NCI-H128 (cell line): ENCODE data around the gene MAD1L1.
"Not testable (repeated sequence)": the region's sequence is repeated elsewhere in the genome, so short reads cannot be mapped to it uniquely, and the experiment has no call there.

ENCODE experiments used
- DNase-seq: peaks from one replicate; lab custom pipeline; 2025; ENCODE audit not compliant: unreplicated experiment; lab: John Stamatoyannopoulos, UW

MAD1L1 gene

DNA sequence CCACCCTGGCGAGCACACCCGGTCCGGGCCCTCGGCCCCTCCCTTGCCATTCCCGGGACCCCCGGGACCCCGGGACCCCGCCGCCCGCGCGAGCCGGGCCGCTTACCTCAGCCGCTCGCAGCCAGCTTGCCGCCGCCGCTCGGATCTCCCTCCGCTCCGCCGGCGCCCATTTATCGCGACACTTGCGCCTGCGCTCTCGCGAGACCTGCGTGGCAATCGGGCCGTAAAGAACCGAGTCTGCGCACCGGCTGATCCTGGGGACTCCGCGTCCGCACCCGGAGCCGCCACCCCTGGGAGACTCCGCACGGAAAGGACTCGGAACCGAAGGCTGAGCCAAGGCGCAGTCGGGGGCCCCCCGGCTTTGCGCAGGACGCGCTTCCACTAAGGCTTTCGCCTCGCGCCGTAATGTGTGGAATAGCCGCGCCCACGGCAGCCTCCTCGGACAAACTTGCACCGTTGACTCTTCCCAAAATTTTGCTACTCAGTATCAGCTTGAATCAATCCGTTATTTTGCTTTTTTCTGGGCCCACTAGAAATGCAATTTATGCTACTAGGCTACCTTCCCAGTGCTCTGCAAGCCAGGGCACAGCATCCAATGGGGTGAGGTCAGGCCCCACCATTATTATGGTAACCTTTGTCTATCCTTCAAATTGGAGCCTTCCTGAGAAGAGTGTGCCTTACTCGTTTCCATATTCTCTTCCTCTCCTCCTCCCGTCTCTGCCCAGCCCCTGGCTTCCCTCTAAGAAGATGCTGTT, at the start of gene MAD1L1:
TSS of gene MAD1L1 (minus strand) at position 180 of the 755 bp plus-strand sequence. CDS start 2,812 bp downstream, outside the sequence.
- DNase-seq: peak; percentile 62

DNA sequence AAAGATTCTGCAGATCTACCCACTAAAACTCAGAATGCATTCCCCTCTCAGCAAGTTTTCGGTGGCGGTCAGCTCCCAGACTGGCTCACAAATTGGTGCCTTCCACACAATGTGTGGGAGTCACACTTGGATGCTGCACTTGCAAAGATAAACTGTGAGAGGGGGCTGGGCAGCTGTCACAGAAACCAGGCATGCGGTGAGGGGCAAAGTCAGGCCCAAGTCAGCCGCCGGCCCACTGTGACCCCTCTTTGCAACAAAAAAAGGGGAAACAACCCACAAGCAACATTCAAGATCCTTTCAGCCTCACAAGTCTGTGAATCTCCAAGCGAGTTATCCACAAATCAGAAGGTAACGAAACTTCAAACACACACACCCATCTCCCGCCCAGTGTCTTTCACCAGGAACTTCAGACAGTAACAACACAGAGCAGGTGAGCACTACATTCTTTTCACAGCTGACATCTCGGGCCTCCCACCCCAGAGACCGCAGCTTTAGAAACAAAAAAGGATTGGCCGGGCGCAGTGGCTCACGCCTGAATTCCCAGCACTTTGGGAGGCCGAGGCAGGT, 49.5 kb upstream of the MAD1L1 start:
- no peak for DNase-seq

DNA sequence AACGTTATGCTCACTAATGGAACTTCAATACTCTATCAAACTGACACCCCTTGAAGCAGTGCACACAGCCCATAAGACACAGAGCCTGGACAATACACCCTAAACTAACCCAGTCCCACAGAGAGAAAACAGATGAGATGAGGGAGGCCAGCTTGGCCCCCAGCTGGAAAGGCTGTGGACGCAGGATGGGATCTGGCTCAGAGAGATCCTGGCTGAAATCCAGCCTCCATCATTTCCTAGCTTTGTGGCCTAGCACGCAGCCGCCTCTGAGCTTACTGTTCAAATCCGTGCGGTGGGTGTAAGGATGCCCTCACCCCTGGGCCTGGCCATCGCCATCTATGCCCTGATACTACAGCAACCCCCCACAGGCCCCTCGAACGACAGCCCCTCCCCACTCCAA, 48.8 kb upstream of the MAD1L1 start:
- no peak for DNase-seq

DNA sequence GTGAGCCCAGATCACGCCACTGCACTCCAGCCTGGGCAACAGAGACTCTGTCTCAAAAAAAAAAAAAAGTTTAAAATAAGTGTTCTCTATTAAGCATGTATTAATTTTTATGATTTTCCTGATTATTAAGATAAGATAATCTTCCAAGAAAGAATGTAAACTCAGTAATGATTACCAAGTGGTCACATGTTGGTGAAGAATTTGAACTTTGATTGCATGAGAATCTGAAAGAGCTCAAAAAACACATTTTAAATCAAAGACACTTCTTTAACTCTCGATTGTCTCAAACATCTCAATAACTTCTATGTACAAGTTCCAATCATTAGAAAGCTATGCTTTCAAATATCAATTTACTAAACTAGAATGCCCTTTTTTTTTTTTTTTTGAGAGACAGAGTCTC, 47.7 kb upstream of the MAD1L1 start:
- DNase-seq: no peak

DNA sequence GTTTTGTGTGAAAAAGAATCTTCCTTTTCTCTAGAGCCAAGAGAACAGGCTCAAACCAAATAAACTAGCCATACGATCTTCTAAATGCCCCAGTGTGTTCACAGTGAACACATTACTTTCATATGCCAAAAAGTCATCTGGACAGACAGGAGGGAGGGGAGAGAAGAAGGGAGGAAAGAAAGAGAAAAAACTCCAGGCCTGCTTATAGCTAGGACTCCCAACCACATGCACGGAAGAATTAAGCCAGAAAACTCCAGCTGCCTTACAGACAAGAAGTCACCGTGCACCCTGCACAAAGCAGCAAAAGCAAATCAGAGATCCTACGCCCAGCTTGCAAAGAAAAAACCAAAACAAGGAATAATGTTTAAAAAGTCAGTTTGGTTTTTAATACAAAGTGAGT, 47.2 kb upstream of the MAD1L1 start:
- DNase-seq: no peak

DNA sequence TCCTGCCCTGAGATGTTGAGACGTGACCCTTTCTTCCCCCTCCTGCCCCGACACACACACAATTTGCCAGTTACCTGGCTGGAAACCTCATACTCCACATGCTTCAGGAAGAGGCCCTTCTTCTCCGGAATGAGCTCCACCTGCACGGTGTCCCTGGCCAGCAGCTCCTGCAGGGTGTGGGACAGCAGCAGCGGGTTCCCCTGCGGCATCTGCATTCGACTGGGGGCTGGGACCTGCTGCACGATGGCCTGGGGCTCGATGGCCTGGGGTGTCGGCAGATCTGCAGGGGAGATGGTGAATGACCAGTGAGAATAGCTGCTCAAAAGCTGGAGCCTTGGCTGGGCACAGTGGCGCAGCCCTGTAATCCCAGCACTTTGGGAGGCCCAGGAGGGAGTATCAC, 45.3 kb upstream of the MAD1L1 start:
- no peak for DNase-seq

DNA sequence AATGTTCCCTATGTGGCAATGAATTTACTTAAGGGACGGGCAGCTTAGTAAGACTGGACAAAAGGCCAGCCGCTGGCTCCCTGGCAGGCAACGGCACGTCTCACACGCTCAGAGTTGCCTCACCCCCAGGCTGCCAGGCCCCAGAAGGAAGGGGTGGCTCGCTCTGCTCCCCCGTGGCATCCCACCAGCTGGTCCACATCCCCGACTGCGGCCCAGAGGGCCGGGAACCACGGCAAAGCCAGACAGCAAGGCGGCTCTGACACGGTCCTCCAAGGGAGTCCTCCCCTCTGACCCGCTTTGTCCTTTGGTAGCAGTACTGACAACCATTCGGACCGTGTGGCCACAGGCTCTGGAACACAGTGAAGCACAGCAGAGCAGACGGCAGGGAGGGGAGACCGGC, 43.4 kb upstream of the MAD1L1 start:
- no peak for DNase-seq

DNA sequence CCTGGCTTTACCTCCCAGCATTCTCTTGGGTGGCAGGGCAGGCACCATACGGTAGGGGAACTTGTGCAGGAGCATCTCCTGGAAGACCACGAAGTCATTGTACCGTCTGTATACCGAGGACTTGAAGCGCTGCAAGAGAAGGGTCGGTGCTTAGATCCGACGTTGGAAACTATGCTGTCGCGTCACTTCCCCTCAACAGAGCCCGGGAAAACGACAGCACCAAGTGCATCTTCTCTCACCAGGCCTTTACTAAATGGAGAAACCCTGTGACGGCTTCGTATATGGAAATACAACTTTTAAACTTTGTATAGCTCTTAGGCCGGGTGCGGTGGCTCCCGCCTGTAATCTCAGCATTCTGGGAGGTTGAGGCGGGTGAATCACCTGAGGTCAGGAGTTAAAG, 42.4 kb upstream of the MAD1L1 start:
- no peak for DNase-seq

DNA sequence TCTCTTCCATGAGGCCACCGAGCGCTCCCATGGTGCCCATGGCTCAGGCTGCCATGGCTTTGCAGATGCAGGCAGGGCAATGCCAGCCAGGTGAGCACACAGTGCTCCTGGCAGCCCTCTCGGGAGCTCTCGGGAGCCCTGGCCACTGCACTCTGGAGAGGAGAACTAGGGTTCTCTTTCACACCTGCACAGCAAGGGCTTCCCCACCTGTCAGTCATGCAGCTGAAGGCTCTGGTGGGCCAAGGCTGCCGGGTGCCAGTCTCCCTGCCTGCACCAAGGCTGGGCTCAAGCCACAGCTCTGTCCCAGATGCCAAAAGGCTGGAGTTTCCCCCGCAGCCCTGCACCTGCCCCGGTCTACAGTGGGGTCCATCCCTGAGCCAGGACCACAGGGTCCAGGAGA, 41.9 kb upstream of the MAD1L1 start:
- no peak for DNase-seq

DNA sequence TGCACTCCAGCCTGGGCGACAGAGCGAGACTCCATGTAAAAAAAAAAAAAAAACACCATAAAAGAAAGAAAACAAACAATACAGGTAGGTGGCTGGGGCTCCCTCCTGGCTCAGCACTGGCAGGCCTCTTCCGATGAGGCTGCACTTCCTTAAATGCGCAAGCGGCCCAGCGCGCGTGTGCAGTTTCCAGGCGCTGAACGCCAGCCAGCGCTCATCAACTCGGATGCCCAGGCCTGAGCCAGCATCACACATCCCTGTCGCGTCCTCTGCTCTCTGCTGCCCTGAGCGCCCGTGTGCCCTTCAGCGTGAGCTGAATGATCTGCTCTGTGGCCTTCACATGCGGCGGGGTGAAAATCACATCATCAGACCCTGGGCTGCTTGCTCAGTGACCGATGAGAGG, 41.1 kb upstream of the MAD1L1 start:
- no peak for DNase-seq

DNA sequence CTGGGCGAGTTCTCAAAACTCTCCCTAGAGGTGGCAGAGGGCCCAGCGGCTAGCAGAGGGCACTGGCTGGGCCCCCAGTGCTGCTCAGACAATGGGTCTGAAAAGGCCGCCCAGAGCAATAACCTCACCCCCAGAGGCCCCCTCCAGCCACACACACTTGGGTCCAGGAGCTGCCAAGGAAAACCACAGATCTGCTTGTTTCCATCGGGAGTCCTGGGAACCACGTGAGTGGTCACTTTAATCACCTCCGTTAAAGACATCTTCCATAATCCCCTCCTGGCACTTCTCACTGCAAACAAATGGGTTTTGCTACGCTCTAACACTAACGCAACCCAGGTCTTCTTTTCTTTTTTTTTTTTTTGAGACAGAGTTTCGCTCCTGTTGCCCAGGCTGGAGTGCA, 39.3 kb upstream of the MAD1L1 start:
- no peak for DNase-seq

DNA sequence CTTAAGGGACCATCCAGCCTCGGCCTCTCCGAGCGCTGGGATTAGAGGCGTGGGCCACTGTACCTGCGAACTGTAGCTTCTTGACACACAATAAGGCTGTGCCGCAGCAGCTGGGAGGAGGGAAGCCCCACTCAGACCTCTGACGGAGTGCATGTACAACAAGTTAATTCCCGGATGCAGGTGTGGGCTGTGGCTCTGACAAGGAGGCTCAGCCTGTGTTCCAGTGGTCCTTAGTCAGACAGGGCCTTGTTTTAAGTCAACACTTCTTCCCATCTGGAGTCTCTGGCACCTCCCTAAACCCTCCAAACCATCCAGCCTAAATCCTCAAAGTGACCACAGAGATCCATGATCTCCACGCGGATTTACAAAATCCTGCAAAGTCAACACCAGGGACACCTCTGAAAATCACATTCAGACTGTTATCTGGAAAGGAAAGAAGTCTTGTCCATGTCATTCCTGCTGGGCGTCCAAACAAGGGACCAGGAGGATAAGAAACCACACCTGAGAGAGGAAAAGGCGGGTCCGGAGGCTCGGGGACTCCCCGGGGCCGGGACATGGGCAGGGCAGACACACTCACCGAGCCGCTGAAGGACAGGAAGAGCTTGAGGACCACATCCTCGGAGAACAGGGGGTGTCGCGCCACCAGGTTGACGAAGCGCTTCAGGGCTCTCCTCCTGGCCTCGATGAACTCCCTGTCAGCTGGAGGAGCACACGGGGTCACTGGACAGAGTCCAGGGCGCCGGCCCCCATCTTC, 38.7 kb upstream of the MAD1L1 start:
- no peak for DNase-seq

DNA sequence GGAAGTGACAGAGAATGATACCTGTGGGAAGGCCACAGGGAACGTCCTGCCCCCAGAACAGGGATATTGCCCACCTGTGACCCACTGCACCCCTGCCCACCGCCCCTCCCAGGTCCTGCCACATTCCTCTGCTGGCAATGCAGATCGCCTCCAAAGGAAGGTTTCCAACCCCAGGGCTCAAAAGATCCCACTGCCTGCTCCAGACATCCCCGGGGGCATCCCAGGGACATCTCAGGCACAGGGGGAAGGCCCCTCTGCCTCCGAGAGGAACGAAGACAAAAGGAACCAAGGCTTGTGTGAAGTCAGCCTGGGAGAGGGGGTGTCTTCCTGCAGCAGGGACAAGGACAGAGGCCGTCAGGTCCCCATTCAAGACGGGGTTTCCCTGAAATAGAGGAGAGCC, 37.8 kb upstream of the MAD1L1 start:
- DNase-seq: no peak

DNA sequence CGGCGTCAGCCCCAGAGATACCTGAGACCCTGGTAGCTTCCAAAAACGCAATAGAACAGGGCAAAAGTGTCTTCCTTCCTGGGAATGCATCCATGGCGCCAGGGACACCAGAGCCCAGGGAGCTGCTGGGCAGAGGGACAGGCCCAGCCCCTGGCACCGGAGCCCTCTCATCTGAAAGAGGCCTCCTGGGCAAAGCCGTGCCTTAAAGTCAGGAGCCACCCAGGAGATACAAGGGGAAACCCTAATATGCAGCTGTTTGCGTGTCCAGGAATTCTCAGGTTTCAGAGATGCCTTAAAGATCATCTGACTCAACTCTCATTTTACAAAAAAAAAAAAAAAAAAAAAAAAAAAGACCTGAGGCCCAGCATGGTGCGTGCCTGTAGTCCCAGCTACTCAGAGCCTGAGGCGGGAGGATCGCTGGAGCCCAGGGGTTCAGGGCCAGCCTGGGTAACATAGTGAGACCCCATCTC, 37.3 kb upstream of the MAD1L1 start:
- no peak for DNase-seq

DNA sequence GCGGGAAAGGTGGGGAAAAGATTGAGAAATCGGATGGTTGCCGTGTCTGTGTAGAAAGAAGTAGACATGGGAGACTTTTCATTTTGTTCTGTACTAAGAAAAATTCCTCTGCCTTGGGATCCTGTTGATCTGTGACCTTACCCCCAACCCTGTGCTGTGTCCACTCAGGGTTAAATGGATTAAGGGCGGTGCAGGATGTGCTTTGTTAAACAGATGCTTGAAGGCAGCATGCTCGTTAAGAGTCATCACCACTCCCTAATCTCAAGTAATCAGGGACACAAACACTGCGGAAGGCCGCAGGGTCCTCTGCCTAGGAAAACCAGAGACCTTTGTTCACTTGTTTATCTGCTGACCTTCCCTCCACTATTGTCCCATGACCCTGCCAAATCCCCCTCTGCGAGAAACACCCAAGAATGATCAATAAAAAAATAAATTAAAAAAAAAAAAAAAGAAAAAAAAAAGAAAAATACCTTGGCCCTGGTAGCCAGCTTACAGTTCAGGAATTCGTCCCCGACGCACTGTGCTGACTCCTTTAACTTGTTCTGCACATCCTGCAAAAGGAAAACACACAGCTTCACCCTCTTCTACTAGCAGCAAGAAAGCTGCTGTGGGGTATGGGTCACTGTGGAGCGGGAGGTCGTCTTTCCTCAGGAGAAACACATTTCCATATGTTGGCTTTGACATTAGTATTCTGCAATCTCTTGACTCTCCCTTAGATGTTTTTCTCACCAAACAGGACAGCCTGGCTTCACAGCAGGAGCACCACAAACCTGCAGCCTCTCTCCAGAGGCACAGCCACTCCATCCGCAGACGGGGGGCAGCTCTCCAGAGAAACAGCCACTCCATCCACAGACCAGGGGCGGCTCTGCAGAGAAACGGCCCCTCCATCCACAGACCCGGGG, 36.6 kb upstream of the MAD1L1 start:
- not testable (repeated sequence) for DNase-seq

DNA sequence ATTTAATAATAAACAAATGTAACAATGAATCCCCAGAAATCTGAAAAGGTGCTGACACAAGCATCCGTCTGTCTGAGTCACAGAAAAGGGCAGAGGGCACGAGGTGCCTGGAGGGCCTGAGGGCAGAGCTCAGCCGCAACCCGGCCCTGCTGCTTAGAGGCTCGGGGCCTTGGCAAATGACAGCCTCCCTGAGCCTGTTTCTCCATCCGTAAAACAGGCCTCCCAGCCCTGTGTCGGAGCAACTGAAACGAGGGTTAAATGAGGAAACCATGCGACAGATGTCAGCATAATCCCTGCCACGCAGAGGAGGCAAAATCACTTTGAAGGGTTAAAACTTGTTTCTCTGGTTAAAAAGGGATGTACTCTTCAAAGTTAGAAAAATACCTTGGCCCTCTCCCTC, 34.2 kb upstream of the MAD1L1 start:
- DNase-seq: no peak

DNA sequence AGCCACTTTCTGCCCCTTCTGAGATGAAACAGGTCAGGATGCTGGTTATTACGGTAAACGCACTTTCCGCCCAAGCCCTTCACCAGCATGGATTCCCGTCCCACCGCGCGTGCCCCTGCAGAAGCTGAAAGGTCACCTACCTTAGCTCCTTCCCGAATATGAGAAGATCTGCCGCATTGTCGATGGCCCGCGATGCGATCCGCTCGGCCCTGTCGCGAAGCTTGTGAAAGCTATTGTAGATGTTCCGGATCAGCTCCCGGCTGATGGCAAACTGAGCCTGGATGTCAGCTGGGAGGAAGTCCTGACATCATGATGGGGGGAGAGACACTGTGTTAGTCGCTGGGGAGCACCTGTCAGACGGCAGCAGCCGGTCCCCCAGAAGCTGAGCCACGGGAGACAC, 31.4 kb upstream of the MAD1L1 start:
- no peak for DNase-seq

DNA sequence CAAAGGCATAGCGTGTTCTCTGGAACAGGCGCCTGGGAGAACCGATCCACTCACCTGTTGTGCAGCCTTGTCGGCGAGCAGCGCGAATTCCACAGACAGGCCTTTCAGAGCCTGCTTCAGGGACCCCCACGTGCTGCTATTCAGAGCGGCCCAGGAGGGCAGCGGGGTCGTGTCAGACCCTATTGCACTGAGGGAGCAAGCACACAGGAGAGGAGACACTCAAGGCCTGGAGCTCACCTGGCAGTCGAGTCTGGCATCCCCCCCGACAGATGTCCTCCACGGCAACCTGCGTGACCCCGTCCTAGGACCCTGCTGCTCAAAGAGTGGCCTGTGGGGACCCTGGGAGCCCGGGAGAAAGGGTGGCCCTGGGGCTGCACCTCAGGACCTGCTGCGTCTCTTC, 30.4 kb upstream of the MAD1L1 start:
- no peak for DNase-seq

DNA sequence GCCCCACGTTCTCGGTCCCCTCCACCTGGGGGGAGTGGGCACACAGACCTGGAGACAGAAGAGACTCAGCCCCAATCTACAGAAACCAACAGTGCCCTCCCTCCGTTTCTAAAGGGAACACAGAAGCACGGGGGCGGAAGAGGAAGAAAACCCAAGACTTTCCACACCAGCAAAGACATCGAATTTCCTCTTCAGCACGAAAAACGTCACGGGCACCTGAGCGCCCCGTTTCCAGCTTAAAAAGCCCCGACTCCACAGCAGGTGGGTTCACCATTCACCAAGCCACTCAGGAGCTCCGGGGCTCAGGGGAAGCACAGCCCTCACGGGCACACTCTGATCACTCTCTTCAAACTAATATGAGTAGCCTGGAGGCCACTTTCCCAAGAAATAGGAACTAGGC, 28.9 kb upstream of the MAD1L1 start:
- no peak for DNase-seq

DNA sequence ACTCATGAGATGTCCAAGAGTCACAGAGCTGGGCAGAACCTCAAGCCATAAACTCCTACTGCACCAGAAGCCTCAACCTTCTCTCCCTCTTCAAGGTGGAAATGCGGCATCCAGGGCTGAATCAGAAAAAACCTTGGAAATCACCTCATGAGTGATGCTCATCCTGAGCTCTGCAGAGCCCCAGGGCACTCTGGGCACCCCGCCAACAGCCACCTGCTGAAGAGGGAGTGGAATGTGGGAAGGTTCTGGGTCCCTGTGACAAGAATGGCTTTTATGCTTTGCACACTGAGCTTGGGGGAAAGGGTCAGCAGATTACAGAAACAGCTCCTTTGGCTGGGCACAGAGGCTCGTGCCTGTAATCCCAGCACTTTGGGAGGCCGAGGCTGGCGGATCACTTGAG, 28.1 kb upstream of the MAD1L1 start:
- DNase-seq: no peak

DNA sequence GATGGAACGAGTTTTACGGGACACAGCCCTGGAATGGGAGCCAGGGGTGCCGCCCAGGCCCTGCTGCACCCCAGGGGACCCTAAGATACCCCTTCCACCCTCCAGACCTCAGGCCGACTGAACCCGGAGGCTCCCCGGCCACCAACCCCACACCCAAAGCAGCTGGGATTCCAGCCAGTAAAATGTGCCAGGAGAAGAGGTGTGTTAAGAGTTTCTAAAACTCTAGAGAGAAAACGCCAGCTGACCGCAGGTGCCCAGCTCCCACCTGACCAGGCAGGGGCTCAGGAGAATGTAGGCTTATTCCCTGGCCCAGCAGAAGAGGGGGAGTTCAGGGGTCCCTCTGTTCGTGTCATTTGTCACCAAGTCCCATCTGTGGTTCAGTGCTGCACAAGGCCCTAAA, 26.7 kb upstream of the MAD1L1 start:
- no peak for DNase-seq
